HepG2 (cell line): ENCODE data around the gene CTIF. TPM values are rescaled to one million over a fixed set of nuclear protein-coding genes. Genes with fewer than 3 reads are reported as not detected.

ENCODE experiments used
- FOXP4 ChIP-seq: sonication (generic); formaldehyde crosslinking; IDR thresholded peaks from 2 replicates; pipeline ENCODE4 v1.4.0; 2020; ENCODE audit warnings: missing genetic modification reagents
- HMG20B ChIP-seq: conservative IDR thresholded peaks from 2 replicates; pipeline ENCODE4 v1.6.1; 2016; ENCODE audit warnings: missing genetic modification reagents, missing compliant biosample characterization
- HMGXB4 ChIP-seq, 2 experiments: sonication (generic) in 1 of 2; formaldehyde crosslinking in 1 of 2; IDR thresholded peaks; 2 replicates each; pipeline versions ENCODE4 v1.4.0 to v1.6.1; 2018 to 2020; ENCODE audit warnings: missing genetic modification reagents in 2 of 2, borderline replicate concordance in 1 of 2, low read depth in 1 of 2, mild to moderate bottlenecking in 1 of 2, missing biosample characterization in 1 of 2
- MAFG ChIP-seq: sonication (generic); formaldehyde crosslinking; IDR thresholded peaks from 2 replicates; pipeline ENCODE4 v1.5.1; 2020; ENCODE audit warnings: mild to moderate bottlenecking, missing genetic modification reagents
- MLX ChIP-seq: IDR thresholded peaks from 2 replicates; pipeline ENCODE4 v1.6.1; 2016
- NBN ChIP-seq: fragments of 450-650 bp; conservative IDR thresholded peaks from 2 replicates; pipeline ENCODE4 v1.6.1; 2017
- RFXAP ChIP-seq: sonication (generic); formaldehyde crosslinking; IDR thresholded peaks from 2 replicates; pipeline ENCODE4 v1.4.0; 2020; ENCODE audit warnings: missing genetic modification reagents, borderline replicate concordance
- RNF219 ChIP-seq: sonication (generic); formaldehyde crosslinking; IDR thresholded peaks from 2 replicates; pipeline ENCODE4 v1.5.0; 2020; ENCODE audit warnings: mild to moderate bottlenecking, missing genetic modification reagents
- SP5 ChIP-seq: IDR thresholded peaks from 2 replicates; pipeline ENCODE4 v1.6.1; 2016; ENCODE audit warnings: low read depth, borderline replicate concordance
- TFDP1 ChIP-seq: IDR thresholded peaks from 2 replicates; pipeline ENCODE4 v1.6.1; 2016; ENCODE audit warnings: missing compliant biosample characterization, missing genetic modification reagents, borderline replicate concordance
- UBTF ChIP-seq: sonication (generic); formaldehyde crosslinking; IDR thresholded peaks from 2 replicates; pipeline ENCODE4 v1.4.0; 2020; ENCODE audit warnings: mild to moderate bottlenecking, missing genetic modification reagents
- ZBTB14 ChIP-seq: sonication (generic); formaldehyde crosslinking; IDR thresholded peaks from 2 replicates; pipeline ENCODE4 v1.4.0; 2020; ENCODE audit warnings: missing genetic modification reagents
- ZNF18 ChIP-seq: sonication (generic); formaldehyde crosslinking; IDR thresholded peaks from 2 replicates; pipeline ENCODE4 v1.8.0; 2022; ENCODE audit warnings: mild to moderate bottlenecking, missing genetic modification reagents; ENCODE audit not compliant: insufficient replicate concordance
- polyA plus RNA-seq, 8 experiments: library from polyadenylated mRNA; depleted of rRNA in 3 of 8; stranded (reverse) in 7 of 8; unstranded in 1 of 8; fragments of >200 nt; fragmentation: Illumina TruSeq in 4 of 8; extraction: Trizol in 4 of 8; gene quantifications; 2 replicates each; pipeline versions ENCODE4 v1.2.1 to v1.2.3, GENCODE V29; 2011 to 2016; ENCODE audit warnings: low read depth in 4 of 8, missing spikeins in 1 of 8, mixed read lengths in 1 of 8; ENCODE audit not compliant: insufficient read depth in 1 of 8
- total RNA-seq, 5 experiments: library from RNA; depleted of rRNA; stranded (reverse); fragments of >200 nt; fragmentation: Illumina TruSeq; extraction: Trizol; gene quantifications; 2 replicates each; pipeline ENCODE4 v1.2.3, GENCODE V29; 2016; ENCODE audit warnings: low read depth in 1 of 5

CTIF gene
- total and polyA plus RNA-seq, 2 of the 13 experiments (the other 11 are each of a cell fraction or from before 2014, with no cell fraction given), result 18.2 to 28.0 TPM

GRCh38 chr18:48781163-48781987, 242.5 kb downstream of the CTIF start (continued):
- TF ChIP-seq TFDP1, result 0 out of 2 replicates have a peak, but pooled peaks have one; percentile 23
- no peak for TF ChIP-seq ZBTB14 (CRISPR knock-in tag)
- TF ChIP-seq ZNF18 (CRISPR knock-in tag), result no peak
- no peak for TF ChIP-seq MAFG
- peak; percentile 76 for TF ChIP-seq UBTF (CRISPR knock-in tag)
- TF ChIP-seq MLX (CRISPR knock-in tag), result 0 out of 2 replicates have a peak, but pooled peaks have one; percentile 67
- peak; percentile 52; the same call in 1 of the 2 replicates for TF ChIP-seq RFXAP (CRISPR knock-in tag)
- no peak for TF ChIP-seq NBN
- TF ChIP-seq SP5 (CRISPR knock-in tag), result peak; percentile 38; the same call in 1 of the 2 replicates
- peak in 1 of 2 experiments; percentile 63; a peak in 2 of 4 replicates for TF ChIP-seq HMGXB4 (CRISPR knock-in tag; IDR thresholded peaks at IDR 0.05; ENCODE audit: borderline replicate concordance in 1 of 2, low read depth in 1 of 2)
- 0 out of 2 replicates have a peak, but pooled peaks have one; percentile 8 for TF ChIP-seq HMG20B
- no peak for TF ChIP-seq RNF219 (CRISPR knock-in tag)
- peak; percentile 47; the same call in 1 of the 2 replicates for TF ChIP-seq FOXP4 (CRISPR knock-in tag)
